ENCODE results near the gene LHFPL6.
A peak's percentile ranks its signal among the peaks of the same experiment; 100 is the strongest.

LHFPL6 gene

DNA sequence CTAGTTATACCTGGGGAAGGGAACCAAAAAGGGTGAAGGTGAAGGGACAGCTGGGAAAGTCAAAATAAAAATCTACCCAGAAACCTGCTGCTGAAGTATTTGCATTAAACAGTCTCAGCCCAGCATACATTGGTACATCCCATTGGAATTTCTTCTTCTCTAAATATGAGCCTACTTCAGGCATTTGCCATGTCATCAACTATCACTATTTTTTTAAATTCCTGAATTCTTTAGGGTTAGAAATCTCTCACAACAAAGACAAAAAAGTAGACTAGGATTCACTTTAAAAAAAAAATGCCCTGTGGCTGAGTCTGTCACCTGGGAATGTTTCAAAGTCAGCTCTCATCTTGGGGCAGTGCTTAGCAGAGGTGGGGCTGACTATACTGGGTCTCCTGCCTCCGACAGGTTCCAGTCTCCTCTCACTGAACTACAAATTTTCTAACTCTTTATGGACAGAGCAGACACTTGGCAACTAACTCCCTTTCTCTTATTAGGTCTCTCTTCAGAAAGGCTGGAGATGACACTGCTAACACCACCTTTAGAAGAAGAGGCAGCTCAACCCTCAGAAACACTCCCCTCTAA lies 141.2 kb downstream of the LHFPL6 start:
- DNase-seq: no peak

GRCh38 chr13:39457274-39457673 lies 145.7 kb downstream of the LHFPL6 start:
- no peak for DNase-seq

GRCh38 chr13:39455521-39456175 lies 147.3 kb downstream of the LHFPL6 start:
- no peak for DNase-seq

- DNase-seq: no peak
These were observed 150.2 kb downstream of the LHFPL6 start for GRCh38 chr13:39452834-39453233.

- DNase-seq: no peak
These were observed 150.6 kb downstream of the LHFPL6 start for GRCh38 chr13:39452417-39452816.

DNA sequence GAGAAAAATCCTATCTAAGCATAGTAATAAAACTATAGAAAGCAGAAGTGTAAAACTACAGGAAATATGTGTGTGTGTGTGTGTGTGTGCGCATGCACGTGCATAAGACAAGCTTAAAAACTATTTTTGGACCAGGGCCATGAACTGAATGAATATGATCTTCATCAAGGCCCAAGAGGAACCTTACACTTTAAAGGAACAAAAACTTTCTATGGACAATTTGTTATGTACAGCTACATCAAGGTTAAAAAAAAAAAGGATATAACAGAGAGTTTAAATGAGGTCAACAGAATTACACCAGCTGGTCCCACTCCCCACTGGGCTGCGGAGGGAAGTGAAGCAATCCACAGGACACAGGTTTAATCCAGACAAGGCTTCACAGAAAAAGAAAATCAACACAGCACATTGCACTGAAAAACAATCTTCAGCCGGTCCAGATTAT lies 151.1 kb downstream of the LHFPL6 start:
- peak; percentile 83 for DNase-seq

- no peak for DNase-seq
These were observed 151.7 kb downstream of the LHFPL6 start for GRCh38 chr13:39451301-39451700.

GRCh38 chr13:39450176-39450575 lies 152.8 kb downstream of the LHFPL6 start:
- no peak for DNase-seq

- no peak for DNase-seq
These were observed 154.2 kb downstream of the LHFPL6 start for GRCh38 chr13:39448834-39449233.

- DNase-seq: no peak
These were observed 156.1 kb downstream of the LHFPL6 start for GRCh38 chr13:39446865-39447264.

GRCh38 chr13:39444866-39445265 lies 158.1 kb downstream of the LHFPL6 start:
- no peak for DNase-seq

DNA sequence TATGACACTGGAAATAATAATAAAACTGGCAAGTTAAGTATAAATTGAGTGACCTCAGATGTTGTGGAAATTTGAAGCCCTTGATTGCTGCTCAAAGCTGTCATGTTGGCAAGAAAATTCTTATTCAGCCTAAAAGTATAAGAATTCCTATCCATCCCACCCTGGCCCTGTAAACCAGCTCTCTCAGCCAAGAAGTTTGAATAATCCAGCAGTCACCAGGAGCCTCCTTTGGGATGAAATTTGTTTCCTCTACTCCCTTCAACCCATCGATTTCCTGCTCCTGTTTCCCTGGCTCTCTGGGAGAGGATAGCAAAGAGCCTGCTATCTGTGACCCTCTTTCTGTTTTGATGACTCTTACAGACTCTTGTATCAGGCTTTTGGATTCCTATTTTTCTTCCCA lies 169.3 kb downstream of the LHFPL6 start:
- DNase-seq: no peak

DNA sequence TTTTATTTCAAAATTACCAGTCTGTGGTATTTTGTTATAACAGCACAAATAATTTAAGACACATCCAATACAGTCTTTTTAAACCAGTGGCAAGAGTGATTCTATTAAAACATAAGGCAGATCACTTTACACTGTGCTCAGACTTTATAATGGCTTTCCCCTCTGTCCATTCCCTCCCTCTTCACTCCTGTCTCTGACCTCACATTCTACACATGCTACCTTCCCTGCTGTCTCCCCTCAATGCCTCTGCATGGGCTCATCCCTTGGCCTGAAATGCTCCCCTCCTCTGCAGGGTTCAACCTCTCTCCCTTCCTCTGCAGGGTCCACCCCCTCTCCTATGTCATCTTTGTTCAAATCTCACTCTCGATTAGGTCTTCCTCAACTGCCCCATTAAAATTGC lies 170.8 kb downstream of the LHFPL6 start:
- no peak for DNase-seq

GRCh38 chr13:39422845-39423565 lies 180.0 kb downstream of the LHFPL6 start:
- no peak for DNase-seq

DNA sequence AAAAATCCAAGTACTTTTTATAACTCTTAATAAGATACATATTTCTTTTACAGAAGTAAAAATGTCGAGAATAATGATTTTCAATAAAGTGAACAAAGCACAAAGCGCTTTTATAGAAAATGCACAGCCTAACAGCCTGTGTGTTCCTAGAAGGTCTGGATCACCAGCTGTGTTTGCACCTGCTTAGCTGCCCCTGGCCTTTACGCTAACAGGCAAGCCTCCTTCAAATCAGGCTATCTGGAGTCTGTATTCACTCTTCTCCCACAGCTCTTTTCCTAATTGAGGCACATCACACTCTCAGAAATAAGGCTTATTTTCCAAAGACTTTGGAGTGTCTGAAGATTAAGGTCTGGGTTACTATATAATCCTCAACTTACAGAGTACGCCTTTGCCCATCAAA lies 183.1 kb downstream of the LHFPL6 start:
- no peak for DNase-seq

DNA sequence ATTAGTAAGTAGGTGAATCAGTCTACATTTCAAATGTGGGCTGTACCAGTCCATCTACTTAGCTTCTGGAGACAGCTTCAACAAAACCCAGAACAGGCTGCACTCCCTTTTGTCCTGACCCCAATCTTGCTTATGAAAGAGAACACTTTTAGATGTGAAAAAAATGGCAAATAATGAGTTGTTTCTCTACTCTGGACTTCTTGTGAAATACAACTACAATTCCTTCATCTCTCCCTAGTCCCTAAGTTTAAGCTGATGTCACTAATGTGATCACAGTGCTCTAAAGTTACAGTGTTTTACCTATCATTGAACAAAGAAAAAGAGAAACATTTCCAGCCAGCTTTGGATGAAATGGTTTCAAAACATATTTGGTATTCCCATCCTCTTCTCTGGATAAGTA lies 183.9 kb downstream of the LHFPL6 start:
- DNase-seq: no peak

GRCh38 chr13:39418424-39418823 lies 184.6 kb downstream of the LHFPL6 start:
- DNase-seq: no peak

GRCh38 chr13:39417643-39418042 lies 185.3 kb downstream of the LHFPL6 start:
- no peak for DNase-seq

GRCh38 chr13:39417131-39417530 lies 185.9 kb downstream of the LHFPL6 start:
- DNase-seq: no peak

- DNase-seq: no peak
These were observed 187.8 kb downstream of the LHFPL6 start for GRCh38 chr13:39415008-39415802.

DNA sequence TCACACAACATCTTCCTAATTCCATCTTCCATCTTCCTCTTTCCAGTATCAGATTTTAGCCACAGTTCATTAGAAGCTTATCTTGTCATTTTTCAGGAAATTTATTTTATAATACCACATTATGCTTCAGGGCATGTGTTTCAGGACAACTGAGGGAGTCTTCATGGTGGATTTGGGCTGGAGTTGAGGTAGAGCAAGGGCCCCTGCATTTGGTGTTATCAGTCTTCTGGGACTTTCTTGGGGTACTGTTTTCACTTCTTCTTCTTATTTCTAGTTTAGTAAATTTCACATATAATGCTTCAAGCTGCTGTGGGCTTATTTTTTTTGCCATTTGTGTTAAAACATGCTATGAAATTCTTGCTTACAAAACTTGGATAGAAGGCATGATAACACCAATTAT lies 188.7 kb downstream of the LHFPL6 start:
- no peak for DNase-seq

DNA sequence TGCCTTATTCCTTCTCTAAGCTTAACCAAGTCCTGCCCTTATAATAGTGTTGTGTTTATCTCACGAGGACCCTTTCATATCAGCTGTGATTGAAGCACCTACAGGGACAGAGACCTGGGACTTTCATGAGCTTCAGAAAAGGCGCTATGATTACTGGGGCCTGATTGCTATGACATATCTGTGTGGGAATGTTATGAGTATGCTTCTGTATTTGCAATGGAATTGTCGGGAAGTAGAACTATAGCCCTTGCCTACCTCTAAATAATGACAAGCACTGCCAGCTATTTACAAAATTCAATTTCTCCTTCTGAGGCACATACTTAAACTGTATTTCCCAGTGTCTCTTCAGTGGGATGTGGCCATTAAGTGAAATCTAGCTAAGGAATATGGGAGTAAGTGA lies 191.5 kb downstream of the LHFPL6 start:
- DNase-seq: no peak

DNA sequence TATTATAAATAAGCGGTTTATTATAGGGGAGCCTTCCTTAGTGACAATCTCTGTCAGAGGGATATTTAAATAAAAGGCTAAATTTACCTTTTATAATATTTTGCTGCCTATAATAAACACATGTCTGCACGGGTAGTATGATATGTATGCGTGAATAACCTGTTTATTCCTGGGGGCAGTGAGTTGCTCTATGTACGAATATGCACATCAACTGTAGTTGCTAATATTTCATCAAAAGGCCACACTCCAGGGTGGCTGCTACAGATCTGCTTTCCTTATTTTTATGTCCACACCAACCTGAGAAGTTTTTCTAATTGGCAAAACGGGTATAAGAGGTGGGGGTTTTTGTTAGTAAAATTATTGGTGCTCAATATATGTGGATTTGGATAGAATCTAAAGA lies 192.0 kb downstream of the LHFPL6 start:
- no peak for DNase-seq

Measured in SIG-M5 (cell line).